Vagina (tissue), 2 donors: ENCODE data around the gene STXBP3. TPM values are rescaled to one million over a fixed set of nuclear protein-coding genes. Genes with fewer than 3 reads are reported as not detected.
A peak's percentile ranks its signal among the peaks of the same experiment; 100 is the strongest.

Experiments used
- DNase-seq, 2 donors: peaks; one replicate each; pipeline ENCODE4 v3.0.0-alpha.2; 2017; ENCODE audit errors: extremely low spot score in 2 of 2
- H3K27ac ChIP-seq: fragments of 200-600 bp; sonication (generic); one replicate; pipeline ENCODE4 v1.5.1; 2019
- H3K27me3 ChIP-seq: fragments of 200-600 bp; sonication (generic); one replicate; pipeline ENCODE4 v1.5.1; 2019
- H3K36me3 ChIP-seq, 2 donors: fragments of 200-600 bp; sonication (generic); one replicate each; pipeline ENCODE4 v1.5.1; 2017 to 2019
- H3K4me1 ChIP-seq: fragments of 200-600 bp; sonication (generic); one replicate; pipeline ENCODE4 v1.5.1; 2019
- H3K4me3 ChIP-seq, 2 donors: fragments of 200-600 bp; sonication (generic); 1 replicate in 1 of 2; 2 replicates in 1 of 2; pipeline ENCODE4 v1.5.1; 2016 to 2019
- H3K9me3 ChIP-seq: fragments of 200-600 bp; sonication (generic); one replicate; pipeline ENCODE4 v1.5.1; 2019
- CTCF ChIP-seq, 3 experiments: fragments of 450-650 bp in 2 of 3; fragments of 200-600 bp in 1 of 3; sonication (generic) in 1 of 3; IDR thresholded peaks; one replicate each; pipeline ENCODE4 v1.5.1; 2017 to 2019; ENCODE audit warnings: antibody characterized with exemption in 3 of 3, mild to moderate bottlenecking in 2 of 3, moderate library complexity in 2 of 3
- POLR2A ChIP-seq, 2 donors: fragments of 450-650 bp; IDR thresholded peaks; one replicate each; pipeline ENCODE4 v1.6.1; 2017; ENCODE audit warnings: antibody characterized with exemption in 2 of 2, mild to moderate bottlenecking in 2 of 2, moderate library complexity in 2 of 2
- POLR2AphosphoS5 ChIP-seq, 2 donors: sonication (generic); formaldehyde crosslinking; IDR thresholded peaks; one replicate each; pipeline ENCODE4 v1.9.0; 2017; ENCODE audit warnings: antibody characterized with exemption in 2 of 2, mild to moderate bottlenecking in 2 of 2, low read depth in 1 of 2; ENCODE audit not compliant: insufficient read depth in 1 of 2
- intact Hi-C: fragments of 100-400 bp; cut with DNase I; formaldehyde crosslinking; loops from one replicate; pipeline ENCODE4 v1.15.1; 2023
- total RNA-seq: library from RNA; depleted of rRNA; stranded (reverse); fragments of >200 nt; gene quantifications from one replicate; pipeline ENCODE4 v1.2.3, GENCODE V29; 2016

The STXBP3 gene
- total RNA-seq, 1 donor from 2014 or later = 167 TPM

- no peak for DNase-seq
- peaks cover 0 to 10% of the 10 kb centered on the region in 2 donors for H3K36me3 ChIP-seq
- H3K27ac ChIP-seq = peak overlapping the region; percentile 78
- H3K27me3 ChIP-seq = no peaks in the 10 kb centered on the region
- peaks cover 48% of the 10 kb centered on the region for H3K4me1 ChIP-seq
- intact Hi-C loops = loop anchor here (5.0 kb wide), 1 partner anchor 122 kb away; the partner anchor contains the start of gene PRPF38B
- no peak overlapping the region for H3K4me3 ChIP-seq
- TF ChIP-seq CTCF (IDR thresholded peaks at IDR 0.05) (no peak), POLR2AphosphoS5 (IDR thresholded peaks at IDR 0.05; ENCODE audit: insufficient read depth in 1 of 2, low read depth in 1 of 2) (peak in 1 of 2 donors; percentile 11)
- H3K9me3 ChIP-seq = no peaks in the 10 kb centered on the region
These were observed 68.1 kb downstream of the STXBP3 start for GRCh38 chr1:108814343-108815125.

GRCh38 chr1:108815566-108815965 lies 69.1 kb downstream of the STXBP3 start:
- Histone ChIP-seq H3K9me3 (no peaks in the 10 kb centered on the region), H3K4me1 (peaks cover 48% of the 10 kb centered on the region), H3K4me3 (peak overlapping the region in 1 of 2 donors; percentile 23), H3K36me3 (no peaks in the 10 kb centered on the region), H3K27me3 (no peaks in the 10 kb centered on the region), H3K27ac (peak overlapping the region; percentile 78)
- intact Hi-C loops = loop anchor here (5.0 kb wide), 1 partner anchor 123 kb away; the partner anchor contains the start of gene PRPF38B
- TF ChIP-seq POLR2A (IDR thresholded peaks at IDR 0.05) (no peak), CTCF (IDR thresholded peaks at IDR 0.05) (no peak), POLR2AphosphoS5 (IDR thresholded peaks at IDR 0.05; ENCODE audit: insufficient read depth in 1 of 2, low read depth in 1 of 2) (no peak)
- no peak for DNase-seq

DNA sequence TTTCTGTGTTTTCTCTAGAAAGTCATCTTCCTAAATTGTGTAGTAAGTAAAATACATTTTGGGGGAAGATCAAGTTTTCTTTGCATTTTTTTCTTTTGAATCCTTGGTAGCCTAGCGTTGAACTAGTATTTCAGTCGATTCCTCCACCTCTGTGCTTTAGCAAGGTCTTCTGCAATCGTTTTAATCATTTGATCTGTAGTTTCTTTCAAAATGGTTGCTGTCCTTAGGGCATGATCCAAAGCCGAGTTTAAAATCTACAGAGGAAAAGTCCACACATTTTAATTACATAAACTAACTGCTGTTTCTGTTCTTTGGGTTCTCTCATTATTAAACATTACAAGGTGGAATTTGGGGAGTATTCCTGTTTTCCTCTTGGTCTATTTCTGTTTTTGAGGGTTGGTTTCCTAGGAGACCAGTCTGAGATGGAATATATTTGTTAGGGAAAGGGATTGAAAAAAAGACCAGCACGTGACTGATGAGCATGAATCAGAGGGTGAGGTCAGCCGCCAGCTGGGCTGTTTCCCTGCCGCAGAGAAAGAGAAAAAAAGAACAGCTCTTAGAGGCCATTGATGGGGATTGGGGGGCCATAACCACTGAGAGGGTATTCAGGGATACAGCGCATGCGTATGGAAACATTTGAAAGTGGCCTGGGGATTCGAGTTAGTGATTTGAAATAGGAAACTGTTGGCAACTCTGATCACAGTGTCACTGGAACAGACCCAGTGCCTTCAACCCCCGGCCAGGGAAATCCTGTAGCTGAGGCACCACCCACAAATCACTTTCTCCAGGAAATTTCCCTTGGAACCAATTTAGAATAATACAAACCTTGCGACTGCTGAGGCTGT lies 69.8 kb downstream of the STXBP3 start:
- no peak for DNase-seq
- intact Hi-C loops = loop anchor here (5.0 kb wide), 1 partner anchor 124 kb away; the partner anchor contains the start of gene PRPF38B

GRCh38 chr1:108817016-108817415 lies 70.5 kb downstream of the STXBP3 start:
- H3K27me3 ChIP-seq = no peaks in the 10 kb centered on the region
- H3K9me3 ChIP-seq = no peaks in the 10 kb centered on the region
- H3K4me3 ChIP-seq = peak overlapping the region in 1 of 2 donors; percentile 23
- H3K4me1 ChIP-seq = peaks cover 48% of the 10 kb centered on the region
- H3K27ac ChIP-seq = peak overlapping the region; percentile 78
- TF ChIP-seq POLR2AphosphoS5 (IDR thresholded peaks at IDR 0.05; ENCODE audit: insufficient read depth in 1 of 2, low read depth in 1 of 2) = no peak
- TF ChIP-seq POLR2A (IDR thresholded peaks at IDR 0.05) = no peak
- no peak for TF ChIP-seq CTCF (IDR thresholded peaks at IDR 0.05)
- no peak for DNase-seq
- no peaks in the 10 kb centered on the region for H3K36me3 ChIP-seq
- intact Hi-C loops = loop anchor here (5.0 kb wide), 1 partner anchor 125 kb away; the partner anchor contains the start of gene PRPF38B

More for the DNA sequence above, 69.8 kb downstream of the STXBP3 start:
- no peak for TF ChIP-seq CTCF (IDR thresholded peaks at IDR 0.05)
- no peak for TF ChIP-seq POLR2A (IDR thresholded peaks at IDR 0.05)
- peak in 1 of 2 donors; percentile 95 for TF ChIP-seq POLR2AphosphoS5 (IDR thresholded peaks at IDR 0.05; ENCODE audit: insufficient read depth in 1 of 2, low read depth in 1 of 2)
- no peaks in the 10 kb centered on the region for H3K27me3 ChIP-seq
- no peaks in the 10 kb centered on the region for H3K36me3 ChIP-seq
- peaks cover 48% of the 10 kb centered on the region for H3K4me1 ChIP-seq
- no peaks in the 10 kb centered on the region for H3K9me3 ChIP-seq
- H3K27ac ChIP-seq = peak overlapping the region; percentile 78
- H3K4me3 ChIP-seq = peak overlapping the region; percentile 12 to 23
